Activated naive CD8-positive, alpha-beta T cell treated with anti-CD3 and anti-CD28 coated beads for 36 hours (primary cell): Measurements from ENCODE around the gene CPLX4. TPM values are rescaled to one million over a fixed set of nuclear protein-coding genes. Genes with fewer than 3 reads are reported as not detected.
A peak's percentile ranks its signal among the peaks of the same experiment; 100 is the strongest.

Source experiments
- DNase-seq: peaks from one replicate; pipeline ENCODE4 v3.0.0; 2021
- H3K27ac Mint-ChIP-seq: one replicate; pipeline ENCODE4 v1.8.0; 2022; ENCODE audit warnings: mild to moderate bottlenecking, moderate library complexity, mixed read lengths
- H3K27me3 Mint-ChIP-seq: one replicate; pipeline ENCODE4 v1.8.0; 2022; ENCODE audit warnings: mild to moderate bottlenecking, mixed read lengths
- H3K36me3 Mint-ChIP-seq: one replicate; pipeline ENCODE4 v1.8.0; 2021; ENCODE audit warnings: mild to moderate bottlenecking, mixed read lengths
- H3K4me1 Mint-ChIP-seq: one replicate; pipeline ENCODE4 v1.8.0; 2021; ENCODE audit warnings: mixed read lengths
- H3K4me3 Mint-ChIP-seq: one replicate; pipeline ENCODE4 v1.8.0; 2022; ENCODE audit warnings: mild to moderate bottlenecking, moderate library complexity, mixed read lengths
- H3K9me3 Mint-ChIP-seq: one replicate; pipeline ENCODE4 v1.8.0; 2022; ENCODE audit warnings: mixed read lengths
- total RNA-seq, 2 experiments: library from RNA; stranded (reverse); gene quantifications; one replicate each; pipeline ENCODE4 v1.2.3, GENCODE V29; 2021

Gene CPLX4
- total RNA-seq, 2 experiments from 2014 or later, result not detected

DNA sequence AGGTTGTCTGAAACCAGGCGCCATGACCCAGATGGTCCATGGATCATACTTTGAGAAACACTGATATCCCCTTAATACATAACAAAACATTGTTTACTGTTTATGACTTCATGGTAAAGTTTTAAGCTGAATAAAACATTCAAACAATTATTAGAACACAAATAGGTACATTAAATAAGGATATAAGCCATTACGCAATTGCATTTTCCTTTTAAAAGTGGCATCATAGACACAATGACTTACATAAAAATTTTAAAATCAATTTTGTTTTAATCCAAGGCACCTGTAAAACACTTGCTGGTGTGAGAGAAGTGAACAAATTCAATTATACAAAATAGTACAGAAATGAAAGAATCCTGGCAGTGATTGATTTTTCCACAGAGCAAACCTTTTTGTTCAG, 10.2 kb upstream of the CPLX4 start:
- no peak overlapping the region for H3K27ac Mint-ChIP-seq
- DNase-seq, result no peak
- H3K36me3 Mint-ChIP-seq, result peaks cover 37% of the 10 kb centered on the region
- H3K9me3 Mint-ChIP-seq, result no peaks in the 10 kb centered on the region
- no peaks in the 10 kb centered on the region for H3K4me1 Mint-ChIP-seq
- no peaks in the 10 kb centered on the region for H3K27me3 Mint-ChIP-seq
- H3K4me3 Mint-ChIP-seq, result no peak overlapping the region

DNA sequence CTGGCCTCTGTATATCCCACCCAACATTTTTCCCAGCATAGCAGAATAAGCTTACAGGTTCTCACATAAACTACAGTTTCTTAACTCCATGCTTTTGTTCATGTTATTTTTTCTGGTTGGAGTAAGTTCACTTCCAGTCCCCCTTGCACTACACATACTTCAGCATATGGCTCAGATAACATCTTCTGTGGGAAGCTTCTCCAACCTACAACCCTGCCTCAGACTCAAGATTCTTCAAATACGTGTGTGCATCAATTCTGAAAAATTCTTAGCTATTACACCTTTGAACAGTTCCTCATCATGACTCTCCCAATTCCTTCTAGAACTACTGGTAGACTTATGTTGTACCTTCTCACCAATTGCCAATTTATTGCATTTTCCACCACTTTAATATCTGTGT, 7.5 kb upstream of the CPLX4 start:
- Mint-ChIP-seq H3K36me3 (peaks cover 28% of the 10 kb centered on the region), H3K27ac (no peak overlapping the region), H3K4me1 (no peaks in the 10 kb centered on the region), H3K27me3 (peaks cover 2% of the 10 kb centered on the region), H3K9me3 (no peaks in the 10 kb centered on the region), H3K4me3 (no peak overlapping the region)
- no peak for DNase-seq

DNA sequence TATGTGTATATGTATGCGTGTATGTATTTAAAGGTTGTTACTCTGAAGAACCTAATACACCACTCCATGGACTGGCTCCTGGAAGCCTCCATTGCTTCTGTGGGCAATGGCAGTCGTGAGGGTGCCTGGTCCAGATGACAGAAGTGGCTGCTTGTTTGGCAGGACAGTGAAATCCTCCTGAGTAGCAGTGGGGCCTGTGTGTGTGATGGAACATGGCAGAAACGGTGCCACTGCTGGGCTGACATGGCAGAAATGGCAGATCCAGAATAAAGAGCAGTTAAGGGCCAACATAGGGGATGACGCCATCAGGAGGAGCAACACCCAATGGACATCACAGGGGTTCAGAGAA, 6.1 kb upstream of the CPLX4 start:
- H3K27me3 Mint-ChIP-seq, result peaks cover 9% of the 10 kb centered on the region
- no peak for DNase-seq
- peaks cover 28% of the 10 kb centered on the region for H3K36me3 Mint-ChIP-seq
- H3K4me1 Mint-ChIP-seq, result no peaks in the 10 kb centered on the region
- H3K4me3 Mint-ChIP-seq, result no peak overlapping the region
- no peaks in the 10 kb centered on the region for H3K9me3 Mint-ChIP-seq
- no peak overlapping the region for H3K27ac Mint-ChIP-seq

DNA sequence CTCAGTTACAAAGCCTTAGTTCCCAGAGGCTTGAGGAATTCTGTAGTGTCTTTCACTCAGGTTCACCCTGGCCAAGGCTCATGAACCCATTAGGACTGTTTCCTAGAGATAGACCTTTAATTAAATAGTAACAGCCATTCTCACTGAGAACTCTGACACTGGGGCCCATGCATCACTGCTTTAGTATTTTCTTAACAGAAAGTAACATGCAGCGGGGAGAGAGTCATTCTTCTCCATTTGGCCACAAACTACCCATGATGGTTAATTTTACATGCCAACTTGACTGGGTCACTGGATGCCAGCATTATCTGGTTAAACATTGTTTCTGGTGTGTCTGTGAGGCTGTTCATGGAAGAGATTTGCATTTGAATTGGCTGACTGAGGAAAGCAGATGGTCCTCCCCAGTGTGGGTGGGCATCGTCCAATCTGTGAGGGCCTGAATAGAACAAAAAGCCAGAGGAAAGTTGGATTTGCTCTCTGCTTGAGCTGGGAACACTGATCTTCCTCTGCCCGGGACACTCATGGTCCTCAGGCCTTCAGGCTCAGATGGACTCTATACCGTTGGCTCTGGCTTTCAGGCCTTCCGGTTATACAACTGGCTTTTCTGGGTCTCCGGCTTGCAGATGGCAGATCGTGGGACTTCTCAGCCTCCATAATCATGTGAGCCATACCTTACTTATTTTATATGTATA, 5.6 kb upstream of the CPLX4 start:
- peaks cover 28% of the 10 kb centered on the region for H3K36me3 Mint-ChIP-seq
- H3K9me3 Mint-ChIP-seq, result no peaks in the 10 kb centered on the region
- peaks cover 9% of the 10 kb centered on the region for H3K27me3 Mint-ChIP-seq

DNA sequence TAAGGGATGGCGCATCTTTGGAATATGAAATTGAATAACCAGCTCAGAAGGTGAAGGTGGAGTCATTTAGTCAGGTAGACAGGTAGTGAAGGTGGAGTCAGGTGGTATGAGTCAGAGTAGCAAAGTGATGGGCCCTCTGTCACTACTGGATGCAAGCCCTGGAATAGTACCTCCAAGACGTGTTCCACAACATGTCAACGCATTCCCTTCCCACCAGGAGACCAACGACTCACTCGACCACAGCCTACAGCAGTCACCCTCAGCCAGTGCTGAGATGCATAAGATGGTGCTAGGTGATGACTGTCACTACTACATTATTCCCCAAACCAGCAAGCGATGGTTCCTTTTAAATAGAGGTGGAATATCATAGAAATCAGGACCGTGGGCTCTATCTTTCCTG, 6.8 kb downstream of the CPLX4 start:
- Mint-ChIP-seq H3K27ac (no peak overlapping the region), H3K9me3 (no peaks in the 10 kb centered on the region), H3K4me1 (no peaks in the 10 kb centered on the region), H3K27me3 (peaks cover 65% of the 10 kb centered on the region), H3K36me3 (no peaks in the 10 kb centered on the region), H3K4me3 (no peak overlapping the region)
- no peak for DNase-seq

More for the DNA sequence above, 5.6 kb upstream of the CPLX4 start:
- Mint-ChIP-seq H3K27ac (no peak overlapping the region), H3K4me3 (no peak overlapping the region), H3K4me1 (no peaks in the 10 kb centered on the region)
- DNase-seq, result no peak

DNA sequence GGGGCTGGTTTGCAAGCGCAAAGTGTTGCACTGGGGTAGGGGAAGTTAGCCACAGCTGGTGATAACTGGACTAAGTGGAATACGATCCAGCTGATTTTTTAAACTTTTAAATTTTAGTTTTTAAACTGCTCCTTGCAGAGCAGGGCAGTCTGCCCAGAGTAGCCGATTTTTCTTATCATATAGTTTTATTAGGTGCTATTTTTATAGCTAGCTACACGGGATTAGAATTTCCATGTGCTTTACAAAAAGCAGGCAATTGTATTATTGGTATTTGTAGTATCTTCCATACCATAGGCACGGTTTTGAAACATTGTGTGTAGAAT, 9.6 kb downstream of the CPLX4 start:
- H3K27ac Mint-ChIP-seq, result no peak overlapping the region
- H3K9me3 Mint-ChIP-seq, result no peaks in the 10 kb centered on the region
- H3K4me3 Mint-ChIP-seq, result no peak overlapping the region
- no peak for DNase-seq
- peaks cover 71% of the 10 kb centered on the region for H3K27me3 Mint-ChIP-seq
- H3K36me3 Mint-ChIP-seq, result no peaks in the 10 kb centered on the region
- no peaks in the 10 kb centered on the region for H3K4me1 Mint-ChIP-seq

DNA sequence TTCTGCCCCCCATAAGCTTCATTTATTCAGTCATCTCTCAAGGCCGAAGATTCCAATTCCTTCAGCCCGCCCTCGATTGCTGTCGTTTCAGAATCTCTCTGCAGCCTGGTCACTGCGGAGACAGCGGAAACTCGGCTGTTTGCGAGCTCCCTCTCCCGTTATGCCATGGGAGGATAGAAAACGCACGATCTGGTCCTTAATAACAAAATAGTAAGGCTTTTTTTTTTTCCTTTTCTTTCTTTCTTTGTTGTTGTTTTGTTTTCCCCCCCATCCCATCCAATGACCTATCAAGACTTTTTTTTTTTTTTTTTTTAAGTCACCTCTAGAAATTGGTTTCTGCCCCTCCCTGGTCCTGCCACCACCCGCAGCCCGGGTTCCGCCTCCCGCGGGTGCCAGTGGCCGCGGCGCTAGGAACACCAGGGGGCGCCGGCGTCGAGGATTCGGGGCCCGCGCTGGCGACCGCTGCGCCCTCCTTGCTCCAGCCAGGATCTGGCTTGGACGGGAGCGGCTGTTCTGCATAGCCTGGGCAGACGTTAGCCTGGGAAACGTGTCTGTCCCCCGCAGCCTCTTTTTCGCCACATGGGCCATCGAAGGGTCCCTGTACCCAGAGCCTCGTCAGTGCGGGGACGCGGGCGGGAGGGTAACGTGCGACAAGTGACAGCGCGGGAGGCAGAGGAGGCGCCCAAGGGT, 10.1 kb downstream of the CPLX4 start:
- peak overlapping the region; percentile 54 for H3K4me3 Mint-ChIP-seq
- no peaks in the 10 kb centered on the region for H3K9me3 Mint-ChIP-seq
- no peaks in the 10 kb centered on the region for H3K4me1 Mint-ChIP-seq
- no peak overlapping the region for H3K27ac Mint-ChIP-seq
- peak; percentile 75 for DNase-seq
- H3K36me3 Mint-ChIP-seq, result no peaks in the 10 kb centered on the region
- H3K27me3 Mint-ChIP-seq, result peaks cover 71% of the 10 kb centered on the region

DNA sequence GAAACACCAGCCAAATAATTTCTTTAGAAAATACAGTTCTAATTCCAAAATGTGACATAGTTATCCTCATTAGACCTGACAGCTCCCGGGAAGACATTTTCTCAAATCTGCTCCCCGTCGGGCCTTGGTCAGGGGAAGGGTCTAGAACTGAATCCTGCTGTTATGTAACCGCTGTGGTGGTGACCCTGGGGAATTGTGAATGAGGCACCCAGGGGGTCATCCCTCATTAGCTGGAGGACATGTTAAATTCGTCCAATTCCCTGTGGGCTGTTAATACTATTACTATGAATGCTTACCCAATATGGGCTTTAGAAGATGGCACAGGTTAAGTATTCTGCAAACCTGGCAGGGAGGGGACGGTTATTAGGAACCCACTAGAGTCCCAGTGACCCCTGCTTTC, 11.8 kb downstream of the CPLX4 start:
- H3K27me3 Mint-ChIP-seq, result peaks cover 58% of the 10 kb centered on the region

DNA sequence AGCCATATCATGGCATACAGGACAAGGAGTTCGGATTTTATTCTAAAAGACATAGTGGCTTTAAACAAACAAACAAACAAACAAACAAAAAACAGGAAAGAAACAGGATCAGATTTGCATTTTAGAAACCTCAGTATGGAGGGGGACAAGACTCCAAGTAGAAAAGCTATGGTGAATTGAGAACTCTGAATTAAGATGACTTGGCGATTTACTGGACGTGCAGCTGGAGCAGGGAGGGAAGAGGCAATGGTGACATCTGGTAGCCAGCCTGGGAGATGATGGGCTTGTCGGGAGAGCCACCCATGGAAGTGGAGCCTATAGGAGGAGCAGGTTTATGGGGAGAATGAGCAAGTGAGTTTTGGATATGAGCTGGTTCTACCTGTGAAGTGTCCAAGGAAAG, 13.2 kb downstream of the CPLX4 start:
- DNase-seq, result no peak
- no peak overlapping the region for H3K4me3 Mint-ChIP-seq
- H3K27ac Mint-ChIP-seq, result no peak overlapping the region
- H3K27me3 Mint-ChIP-seq, result peaks cover 46% of the 10 kb centered on the region
- no peaks in the 10 kb centered on the region for H3K4me1 Mint-ChIP-seq
- no peaks in the 10 kb centered on the region for H3K36me3 Mint-ChIP-seq
- H3K9me3 Mint-ChIP-seq, result no peaks in the 10 kb centered on the region

More for the DNA sequence above, 11.8 kb downstream of the CPLX4 start:
- Mint-ChIP-seq H3K36me3 (no peaks in the 10 kb centered on the region), H3K4me3 (no peak overlapping the region), H3K27ac (no peak overlapping the region), H3K4me1 (no peaks in the 10 kb centered on the region), H3K9me3 (no peaks in the 10 kb centered on the region)
- DNase-seq, result no peak

DNA sequence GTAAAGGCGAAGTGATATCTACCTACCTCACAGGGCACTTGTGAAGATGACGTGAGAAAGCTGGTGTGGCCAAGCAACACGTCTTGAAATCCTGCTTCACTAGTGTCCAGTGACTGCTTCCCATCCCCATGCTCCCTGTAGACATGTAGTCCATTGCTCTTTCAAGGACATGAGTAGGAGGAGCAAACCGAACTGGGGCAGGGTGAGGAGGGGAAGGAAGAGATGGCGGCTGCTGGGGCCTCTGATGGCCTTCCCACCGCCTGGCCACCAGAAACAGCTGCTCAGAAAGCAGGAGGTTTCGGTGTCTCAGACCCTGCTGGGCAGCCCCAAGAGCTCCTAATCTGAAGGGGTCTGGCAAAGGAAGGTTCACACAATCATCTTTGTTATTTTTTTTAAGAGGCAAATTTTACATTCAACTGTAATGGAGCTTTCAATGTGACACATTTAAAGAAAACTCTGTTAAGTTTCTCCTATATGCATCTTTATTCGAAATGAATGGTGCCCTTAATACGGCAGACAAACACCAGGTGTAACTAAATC, 14.7 kb downstream of the CPLX4 start:
- no peak overlapping the region for H3K27ac Mint-ChIP-seq
- no peak for DNase-seq
- H3K4me1 Mint-ChIP-seq, result no peaks in the 10 kb centered on the region
- no peak overlapping the region for H3K4me3 Mint-ChIP-seq
- H3K9me3 Mint-ChIP-seq, result no peaks in the 10 kb centered on the region
- H3K36me3 Mint-ChIP-seq, result no peaks in the 10 kb centered on the region
- peaks cover 30% of the 10 kb centered on the region for H3K27me3 Mint-ChIP-seq

DNA sequence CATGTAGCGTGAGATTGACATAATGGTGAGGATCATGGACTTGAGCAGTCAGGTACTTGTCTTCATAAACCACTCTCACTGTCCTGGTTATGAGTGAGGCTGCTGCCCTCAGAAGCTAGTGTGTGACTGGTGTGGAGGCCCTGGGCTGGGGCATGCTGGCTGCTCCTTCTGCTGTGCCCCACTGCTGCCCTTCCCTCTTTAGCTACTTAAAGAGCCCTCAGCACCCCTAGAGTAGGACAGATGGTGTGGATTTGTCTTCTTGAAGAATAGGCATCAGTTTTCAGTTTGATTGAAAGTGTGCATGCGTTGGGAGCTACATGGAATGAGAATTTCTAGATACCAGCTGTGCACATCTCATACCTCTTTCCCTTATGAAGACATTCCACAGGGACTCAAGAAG, 15.4 kb downstream of the CPLX4 start:
- no peak overlapping the region for H3K27ac Mint-ChIP-seq
- H3K36me3 Mint-ChIP-seq, result no peaks in the 10 kb centered on the region
- no peak for DNase-seq
- no peaks in the 10 kb centered on the region for H3K4me1 Mint-ChIP-seq
- peaks cover 23% of the 10 kb centered on the region for H3K27me3 Mint-ChIP-seq
- H3K9me3 Mint-ChIP-seq, result no peaks in the 10 kb centered on the region
- H3K4me3 Mint-ChIP-seq, result no peak overlapping the region

DNA sequence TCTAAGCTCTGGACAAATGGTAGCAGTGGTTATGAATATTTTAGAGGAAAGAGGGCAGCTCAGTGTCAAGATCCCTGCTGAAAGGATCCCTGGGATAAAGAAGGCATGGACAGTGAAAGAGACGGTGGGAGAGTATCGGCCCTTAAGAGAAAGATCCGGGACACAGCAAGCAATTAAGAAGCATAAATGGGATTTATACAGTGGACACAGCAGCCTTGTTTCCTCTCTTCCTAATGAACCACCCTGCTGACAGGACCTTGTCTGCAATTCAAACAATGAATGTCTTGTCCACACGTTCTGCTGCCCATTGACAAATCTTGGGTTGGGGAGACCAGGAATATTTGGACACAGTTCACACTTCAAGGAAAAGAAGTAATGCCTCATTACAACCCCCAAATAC, 16.5 kb downstream of the CPLX4 start:
- Mint-ChIP-seq H3K4me3 (no peak overlapping the region), H3K27me3 (peaks cover 17% of the 10 kb centered on the region), H3K4me1 (no peaks in the 10 kb centered on the region), H3K36me3 (no peaks in the 10 kb centered on the region), H3K9me3 (no peaks in the 10 kb centered on the region), H3K27ac (no peak overlapping the region)
- DNase-seq, result no peak

DNA sequence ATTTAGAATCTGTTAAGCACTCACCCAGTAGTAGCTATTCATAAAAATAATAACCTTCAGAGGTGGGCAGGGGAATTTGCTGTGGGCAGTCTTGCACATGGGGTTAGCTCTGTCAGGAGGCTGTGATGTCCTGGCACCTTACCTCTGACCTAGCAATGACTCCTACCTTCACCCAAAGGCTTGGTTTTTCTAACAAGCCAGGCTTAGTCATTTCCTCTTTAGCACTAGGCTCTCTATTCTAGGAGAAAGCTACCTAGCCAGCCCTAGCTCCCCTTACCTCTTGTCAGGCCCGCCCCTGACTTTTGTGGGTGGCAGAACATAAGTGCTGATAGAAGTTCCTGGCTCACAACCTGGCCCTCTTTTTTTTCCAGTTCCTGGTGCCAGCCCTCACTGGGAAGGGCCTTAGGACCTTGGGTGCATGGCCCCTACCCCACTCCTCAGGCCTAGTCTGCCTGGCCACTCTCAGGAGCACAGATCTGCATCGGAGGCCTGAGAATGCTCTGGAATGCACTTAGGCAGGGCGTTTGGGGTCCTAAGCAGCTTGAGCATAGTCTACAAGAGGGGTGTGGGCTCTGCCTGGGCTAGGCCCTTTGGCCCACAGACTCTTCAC, 17.7 kb downstream of the CPLX4 start:
- Mint-ChIP-seq H3K27ac (no peak overlapping the region), H3K4me3 (no peak overlapping the region), H3K9me3 (no peaks in the 10 kb centered on the region), H3K36me3 (no peaks in the 10 kb centered on the region), H3K4me1 (no peaks in the 10 kb centered on the region), H3K27me3 (peaks cover 17% of the 10 kb centered on the region)
- DNase-seq, result peak; percentile 1

DNA sequence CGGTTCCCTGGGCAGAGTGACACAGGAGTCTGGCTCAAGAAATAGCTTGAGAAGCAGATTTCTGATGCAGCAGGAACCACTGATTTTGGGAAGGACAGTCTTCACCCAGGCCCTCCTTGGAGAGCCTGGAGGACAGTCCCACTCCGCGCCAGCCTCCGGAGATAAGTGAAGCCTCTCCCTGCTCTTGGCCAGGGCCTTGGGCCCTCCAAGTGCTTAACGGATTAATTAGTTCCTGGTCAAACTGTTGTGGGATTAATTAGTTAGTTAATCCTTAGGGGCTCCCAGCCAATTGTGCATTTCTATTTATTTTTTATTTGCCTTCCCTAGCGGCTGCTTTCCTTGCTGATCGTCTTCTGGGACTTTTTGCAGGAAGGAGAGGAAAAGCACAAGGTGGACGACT, 19.6 kb downstream of the CPLX4 start:
- H3K27me3 Mint-ChIP-seq, result peaks cover 11% of the 10 kb centered on the region

DNA sequence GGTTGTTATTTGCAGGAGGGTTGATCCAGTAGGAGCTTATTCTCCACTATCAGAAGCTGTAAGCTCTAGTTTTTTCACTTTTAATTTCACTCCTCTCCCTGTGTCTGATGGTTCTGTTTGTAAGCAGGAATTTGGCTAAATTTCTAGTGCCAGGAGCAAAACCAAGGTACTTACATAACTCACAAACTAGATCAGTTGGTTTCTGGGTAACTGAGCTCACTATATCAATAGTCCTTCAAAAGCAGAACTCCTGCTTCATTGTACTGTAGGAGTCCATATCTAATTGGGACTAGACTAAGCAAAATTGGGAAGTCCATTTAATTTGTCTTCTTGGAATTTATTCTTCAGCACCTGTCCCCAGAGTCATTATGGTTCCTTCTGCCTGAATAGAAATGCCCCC, 25.1 kb downstream of the CPLX4 start:
- DNase-seq, result no peak
- Mint-ChIP-seq H3K27ac (no peak overlapping the region), H3K4me3 (no peak overlapping the region), H3K27me3 (peaks cover 35% of the 10 kb centered on the region), H3K4me1 (no peaks in the 10 kb centered on the region), H3K36me3 (no peaks in the 10 kb centered on the region), H3K9me3 (no peaks in the 10 kb centered on the region)

More for the DNA sequence above, 19.6 kb downstream of the CPLX4 start:
- Mint-ChIP-seq H3K4me3 (no peak overlapping the region), H3K36me3 (no peaks in the 10 kb centered on the region), H3K27ac (no peak overlapping the region), H3K4me1 (no peaks in the 10 kb centered on the region), H3K9me3 (no peaks in the 10 kb centered on the region)
- no peak for DNase-seq

DNA sequence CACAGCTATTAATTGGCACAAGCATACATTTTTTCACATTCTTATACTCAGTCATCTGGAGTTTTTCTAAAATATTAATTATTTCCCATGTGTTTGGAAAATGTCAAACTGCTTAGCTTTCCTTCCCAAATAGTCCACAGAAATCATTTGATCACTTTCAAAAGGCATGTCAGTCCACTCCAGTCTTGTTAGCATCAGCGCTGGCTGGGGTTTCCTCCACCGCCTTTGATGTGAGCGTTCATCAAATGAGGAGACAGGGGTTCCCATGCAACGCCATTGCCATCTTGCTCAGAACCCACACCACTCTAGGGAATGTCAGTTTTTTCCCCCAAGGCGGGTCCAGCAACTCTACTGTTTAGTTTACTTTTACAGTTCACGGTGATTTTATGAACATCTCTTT, 32.1 kb downstream of the CPLX4 start:
- no peaks in the 10 kb centered on the region for H3K4me1 Mint-ChIP-seq
- no peaks in the 10 kb centered on the region for H3K36me3 Mint-ChIP-seq
- no peaks in the 10 kb centered on the region for H3K9me3 Mint-ChIP-seq
- H3K27me3 Mint-ChIP-seq, result peaks cover 54% of the 10 kb centered on the region
- H3K4me3 Mint-ChIP-seq, result no peak overlapping the region
- DNase-seq, result no peak
- H3K27ac Mint-ChIP-seq, result no peak overlapping the region
